Esophagus squamous epithelium (tissue), 4 donors: ENCODE results near the gene RAB8A.

ENCODE experiments used
- POLR2A ChIP-seq, 4 donors: fragments of 450-650 bp; IDR thresholded peaks; one replicate each; pipeline ENCODE4 v1.6.1; 2017; ENCODE audit warnings: antibody characterized with exemption in 4 of 4, mild to moderate bottlenecking in 4 of 4, moderate library complexity in 3 of 4
- TF ChIP-seq, protein P1 (sequence below), 6 experiments: fragments of 450-650 bp in 4 of 6; fragments of 200-600 bp in 2 of 6; sonication (generic) in 2 of 6; IDR thresholded peaks; one replicate each; pipeline ENCODE4 v1.5.1; 2016 to 2019; ENCODE audit warnings: antibody characterized with exemption in 6 of 6, mild to moderate bottlenecking in 4 of 6, moderate library complexity in 4 of 6

DNA sequence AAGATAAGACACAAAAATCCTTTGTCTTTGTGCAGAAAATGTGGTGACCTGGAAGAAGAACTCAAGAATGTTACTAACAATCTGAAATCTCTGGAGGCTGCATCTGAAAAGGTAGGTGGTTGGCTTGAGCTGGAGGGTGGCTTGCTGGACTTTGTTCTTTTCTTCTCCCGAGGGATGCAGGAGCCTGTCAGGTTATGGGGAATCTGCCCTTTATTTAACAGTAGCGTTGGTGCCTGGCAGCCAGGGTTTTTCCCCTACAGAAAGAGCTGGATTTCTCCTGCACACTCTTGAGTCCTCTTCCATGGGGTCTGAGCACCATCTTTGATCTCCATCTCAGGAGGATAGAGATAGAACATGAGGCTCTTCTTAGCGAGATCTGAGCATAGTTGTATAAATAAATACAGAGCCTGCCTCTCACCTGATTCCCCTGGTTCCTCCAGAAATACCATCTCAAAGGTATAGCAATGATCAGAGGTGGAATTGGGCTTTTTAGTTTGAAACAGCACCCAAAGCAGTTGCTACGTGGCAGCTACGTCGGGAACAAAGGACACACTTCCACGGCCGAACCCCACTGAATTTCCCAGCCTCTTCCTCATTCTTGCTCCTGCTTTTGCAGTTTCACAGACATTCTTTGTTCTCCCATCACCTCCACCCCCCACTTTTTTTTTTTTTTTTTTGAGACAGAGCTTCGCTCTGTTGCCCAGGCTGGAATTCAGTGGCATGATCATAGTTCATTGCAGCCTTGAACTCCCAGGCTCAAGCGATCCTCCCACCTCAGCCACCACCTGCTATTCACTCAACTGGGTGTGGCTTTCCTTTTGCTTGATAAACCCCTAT is 22.5 kb upstream of the RAB8A start:
- TF ChIP-seq, protein P1, sequence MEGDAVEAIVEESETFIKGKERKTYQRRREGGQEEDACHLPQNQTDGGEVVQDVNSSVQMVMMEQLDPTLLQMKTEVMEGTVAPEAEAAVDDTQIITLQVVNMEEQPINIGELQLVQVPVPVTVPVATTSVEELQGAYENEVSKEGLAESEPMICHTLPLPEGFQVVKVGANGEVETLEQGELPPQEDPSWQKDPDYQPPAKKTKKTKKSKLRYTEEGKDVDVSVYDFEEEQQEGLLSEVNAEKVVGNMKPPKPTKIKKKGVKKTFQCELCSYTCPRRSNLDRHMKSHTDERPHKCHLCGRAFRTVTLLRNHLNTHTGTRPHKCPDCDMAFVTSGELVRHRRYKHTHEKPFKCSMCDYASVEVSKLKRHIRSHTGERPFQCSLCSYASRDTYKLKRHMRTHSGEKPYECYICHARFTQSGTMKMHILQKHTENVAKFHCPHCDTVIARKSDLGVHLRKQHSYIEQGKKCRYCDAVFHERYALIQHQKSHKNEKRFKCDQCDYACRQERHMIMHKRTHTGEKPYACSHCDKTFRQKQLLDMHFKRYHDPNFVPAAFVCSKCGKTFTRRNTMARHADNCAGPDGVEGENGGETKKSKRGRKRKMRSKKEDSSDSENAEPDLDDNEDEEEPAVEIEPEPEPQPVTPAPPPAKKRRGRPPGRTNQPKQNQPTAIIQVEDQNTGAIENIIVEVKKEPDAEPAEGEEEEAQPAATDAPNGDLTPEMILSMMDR (IDR thresholded peaks at IDR 0.05), result no peak
- TF ChIP-seq POLR2A (IDR thresholded peaks at IDR 0.05), result no peak
